RWPE2 (cell line): ENCODE data around the gene GSDMA.

ENCODE experiments used
- ATAC-seq: fragments of 200-7000 bp; cut with Tn5 transposase; 3 replicates; pipeline ENCODE4 v1.9.1; 2021; ENCODE audit warnings: low read depth
- DNase-seq: peaks from one replicate; pipeline ENCODE4 v3.0.0-alpha.2; 2020; ENCODE audit warnings: low spot score
- H3K27ac ChIP-seq: fragments of 450-650 bp; 2 replicates; pipeline ENCODE4 v1.5.1; 2017; ENCODE audit warnings: mild to moderate bottlenecking; ENCODE audit not compliant: poor library complexity, severe bottlenecking
- H3K27me3 ChIP-seq: fragments of 250-450 bp; sonication (Bioruptor Pico); 2 replicates; pipeline ENCODE4 v1.5.1; 2021; ENCODE audit warnings: mild to moderate bottlenecking, moderate library complexity; ENCODE audit not compliant: insufficient read depth, poor library complexity, severe bottlenecking
- H3K36me3 ChIP-seq: fragments of 250-450 bp; sonication (Bioruptor Pico); 2 replicates; pipeline ENCODE4 v1.5.1; 2020; ENCODE audit warnings: low read depth, mild to moderate bottlenecking, moderate library complexity
- H3K4me1 ChIP-seq: fragments of 250-450 bp; sonication (Bioruptor Pico); 2 replicates; pipeline ENCODE4 v1.5.1; 2021; ENCODE audit warnings: mild to moderate bottlenecking, moderate library complexity; ENCODE audit not compliant: insufficient read depth, poor library complexity, severe bottlenecking
- H3K4me3 ChIP-seq: fragments of 250-450 bp; sonication (Bioruptor Pico); 2 replicates; pipeline ENCODE4 v1.5.1; 2021; ENCODE audit warnings: mild to moderate bottlenecking, moderate library complexity; ENCODE audit not compliant: severe bottlenecking
- H3K9me3 ChIP-seq: fragments of 250-450 bp; sonication (Bioruptor Pico); 2 replicates; pipeline ENCODE4 v1.5.1; 2021; ENCODE audit warnings: mild to moderate bottlenecking, moderate library complexity; ENCODE audit not compliant: severe bottlenecking
- CTCF ChIP-seq: fragments of 450-650 bp; IDR thresholded peaks from one replicate; pipeline ENCODE4 v1.5.1; 2017; ENCODE audit warnings: mild to moderate bottlenecking, moderate library complexity; ENCODE audit not compliant: poor library complexity, severe bottlenecking

GSDMA gene

GRCh38 chr17:39968761-39969160, 6.0 kb downstream of the GSDMA start:
- no peaks in the 10 kb centered on the region for H3K9me3 ChIP-seq
- DNase-seq (no peak), ATAC-seq (no peak)
- no peaks in the 10 kb centered on the region for H3K36me3 ChIP-seq
- H3K4me3 ChIP-seq: no peak overlapping the region
- peaks cover 5% of the 10 kb centered on the region for H3K4me1 ChIP-seq
- no peak overlapping the region for H3K27ac ChIP-seq
- no peaks in the 10 kb centered on the region for H3K27me3 ChIP-seq
- TF ChIP-seq CTCF: no peak

- peaks cover 4% of the 10 kb centered on the region for H3K4me1 ChIP-seq
Observed at GRCh38 chr17:39969375-39969774, 6.6 kb downstream of the GSDMA start.

GRCh38 chr17:39970157-39970692, 7.4 kb downstream of the GSDMA start:
- ATAC-seq: no peak
- DNase-seq: no peak

More at GRCh38 chr17:39969375-39969774, 6.6 kb downstream of the GSDMA start:
- DNase-seq (no peak), ATAC-seq (no peak)
- Histone ChIP-seq H3K27ac (no peak overlapping the region), H3K9me3 (no peaks in the 10 kb centered on the region), H3K27me3 (no peaks in the 10 kb centered on the region), H3K4me3 (no peak overlapping the region), H3K36me3 (no peaks in the 10 kb centered on the region)
- TF ChIP-seq CTCF: no peak

GRCh38 chr17:39971076-39971603, 8.3 kb downstream of the GSDMA start:
- no peak for ATAC-seq
- peaks cover 4% of the 10 kb centered on the region for H3K4me1 ChIP-seq
- no peak overlapping the region for H3K27ac ChIP-seq
- H3K4me3 ChIP-seq: no peak overlapping the region
- H3K27me3 ChIP-seq: no peaks in the 10 kb centered on the region
- H3K36me3 ChIP-seq: no peaks in the 10 kb centered on the region
- H3K9me3 ChIP-seq: no peaks in the 10 kb centered on the region
- no peak for TF ChIP-seq CTCF
- DNase-seq: no peak

More at GRCh38 chr17:39970157-39970692, 7.4 kb downstream of the GSDMA start:
- H3K27me3 ChIP-seq: no peaks in the 10 kb centered on the region
- no peak for TF ChIP-seq CTCF
- H3K27ac ChIP-seq: no peak overlapping the region
- H3K4me1 ChIP-seq: peaks cover 4% of the 10 kb centered on the region
- H3K4me3 ChIP-seq: no peak overlapping the region
- H3K9me3 ChIP-seq: no peaks in the 10 kb centered on the region
- H3K36me3 ChIP-seq: no peaks in the 10 kb centered on the region

GRCh38 chr17:39972271-39972670, 9.5 kb downstream of the GSDMA start:
- no peaks in the 10 kb centered on the region for H3K27me3 ChIP-seq
- H3K4me3 ChIP-seq: no peak overlapping the region
- H3K27ac ChIP-seq: no peak overlapping the region
- H3K4me1 ChIP-seq: peaks cover 4% of the 10 kb centered on the region
- H3K36me3 ChIP-seq: no peaks in the 10 kb centered on the region
- no peak for DNase-seq
- no peak for ATAC-seq
- TF ChIP-seq CTCF: no peak
- no peaks in the 10 kb centered on the region for H3K9me3 ChIP-seq
